PC-9 (cell line): ENCODE results near the gene ZNF444.

Experiments used
- CTCF ChIP-seq: fragments of 200-600 bp; sonication (generic); conservative IDR thresholded peaks from 2 replicates; pipeline ENCODE4 v1.6.1; 2017; ENCODE audit warnings: mixed run types, antibody characterized with exemption, mild to moderate bottlenecking, moderate library complexity
- EZH2 ChIP-seq: fragments of 200-600 bp; sonication (generic); IDR thresholded peaks from 2 replicates; pipeline ENCODE4 v1.8.0; 2017; ENCODE audit warnings: antibody characterized with exemption, low read depth

GRCh38 chr19:56124578-56124977 lies 16.5 kb upstream of the ZNF444 start:
- no peak for TF ChIP-seq CTCF
- no peak for TF ChIP-seq EZH2
